HUES6 (cell line): ENCODE data around the gene HACE1.
"Not testable (repeated sequence)": the region's sequence is repeated elsewhere in the genome, so short reads cannot be mapped to it uniquely, and the experiment has no call there.

Experiments used
- H3K27ac ChIP-seq: 2 replicates; pipeline ENCODE4 v1.7.0; 2013; ENCODE audit warnings: low read depth, mild to moderate bottlenecking, low read length, inconsistent platforms
- H3K27me3 ChIP-seq: 2 replicates; pipeline ENCODE4 v1.6.1; 2013; ENCODE audit warnings: low read length; ENCODE audit not compliant: control insufficient read depth, insufficient read depth
- H3K36me3 ChIP-seq: 2 replicates; pipeline ENCODE4 v1.6.1; 2013; ENCODE audit warnings: low read length; ENCODE audit not compliant: control insufficient read depth, insufficient read depth
- H3K4me1 ChIP-seq: 2 replicates; pipeline ENCODE4 v1.6.1; 2013; ENCODE audit warnings: low read length; ENCODE audit not compliant: control insufficient read depth, insufficient read depth
- H3K4me3 ChIP-seq: 2 replicates; pipeline ENCODE4 v1.5.1; 2013; ENCODE audit warnings: low read depth, low read length
- H3K9ac ChIP-seq: one replicate; pipeline ENCODE4 v1.6.1; 2013; ENCODE audit warnings: mild to moderate bottlenecking, low read length
- H3K9me3 ChIP-seq: 2 replicates; pipeline ENCODE4 v1.6.1; 2013; ENCODE audit warnings: low read depth, low read length; ENCODE audit not compliant: control insufficient read depth, insufficient read depth

The HACE1 gene

DNA sequence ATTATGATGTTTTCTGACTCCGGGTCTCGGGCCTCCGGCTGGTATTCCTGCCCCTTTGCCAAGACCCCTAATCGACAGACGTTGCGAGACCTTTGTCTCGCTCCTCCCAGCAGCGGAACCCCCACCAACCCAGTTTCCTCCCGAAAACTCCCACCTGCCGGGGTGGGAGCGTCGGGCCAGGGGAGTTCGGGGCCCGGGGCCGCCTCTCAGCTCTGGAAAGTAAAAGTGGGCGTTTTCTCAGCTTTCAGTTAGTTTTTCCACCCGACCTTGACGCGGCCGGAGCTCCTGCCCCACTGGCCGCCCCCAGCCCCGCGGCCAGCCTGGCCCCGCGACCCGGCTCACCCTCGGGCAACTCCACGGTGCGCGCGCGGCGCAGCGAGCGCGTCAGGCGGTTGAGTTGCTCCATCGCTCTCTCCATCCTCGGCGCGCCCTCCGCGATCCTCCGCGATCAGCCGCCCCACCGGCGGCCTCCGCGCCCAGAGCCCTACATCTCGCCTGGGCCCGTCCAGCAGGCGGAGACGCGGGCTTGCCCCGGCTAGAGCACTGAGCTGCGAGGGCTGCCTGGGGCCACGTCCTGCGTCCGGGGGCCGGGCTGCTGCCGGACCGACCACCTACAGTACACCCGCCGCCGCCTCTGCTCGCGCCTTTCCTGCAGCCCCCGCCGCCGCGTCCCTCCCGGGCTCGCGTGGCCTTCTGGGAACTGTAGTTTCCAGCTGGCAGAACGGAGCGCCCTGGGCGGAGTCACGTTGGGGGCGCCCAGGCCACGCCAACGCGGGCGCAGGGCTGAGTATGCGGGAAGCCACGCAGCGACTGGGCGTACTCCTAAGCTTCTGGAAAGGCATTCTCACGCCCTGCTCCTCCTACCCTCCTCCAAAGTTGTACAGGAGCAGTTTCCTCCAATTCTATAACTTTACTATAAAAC, at the start of gene HACE1:
Gene HACE1 (minus strand): TSS at position 695 of the 922 bp plus-strand sequence. CDS start 277 bp downstream, at position 418.
- peak within 1 kb of the TSS; percentile 63 for H3K27ac ChIP-seq
- H3K27me3 ChIP-seq, result no peaks in the 10 kb centered on the region
- no peaks in the 10 kb centered on the region for H3K9me3 ChIP-seq
- H3K36me3 ChIP-seq, result no peaks in the 10 kb centered on the region
- peak within 1 kb of the TSS; percentile 83 for H3K9ac ChIP-seq
- peaks cover 9% of the 10 kb centered on the region for H3K4me1 ChIP-seq
- peak within 1 kb of the TSS; percentile 94 for H3K4me3 ChIP-seq

DNA sequence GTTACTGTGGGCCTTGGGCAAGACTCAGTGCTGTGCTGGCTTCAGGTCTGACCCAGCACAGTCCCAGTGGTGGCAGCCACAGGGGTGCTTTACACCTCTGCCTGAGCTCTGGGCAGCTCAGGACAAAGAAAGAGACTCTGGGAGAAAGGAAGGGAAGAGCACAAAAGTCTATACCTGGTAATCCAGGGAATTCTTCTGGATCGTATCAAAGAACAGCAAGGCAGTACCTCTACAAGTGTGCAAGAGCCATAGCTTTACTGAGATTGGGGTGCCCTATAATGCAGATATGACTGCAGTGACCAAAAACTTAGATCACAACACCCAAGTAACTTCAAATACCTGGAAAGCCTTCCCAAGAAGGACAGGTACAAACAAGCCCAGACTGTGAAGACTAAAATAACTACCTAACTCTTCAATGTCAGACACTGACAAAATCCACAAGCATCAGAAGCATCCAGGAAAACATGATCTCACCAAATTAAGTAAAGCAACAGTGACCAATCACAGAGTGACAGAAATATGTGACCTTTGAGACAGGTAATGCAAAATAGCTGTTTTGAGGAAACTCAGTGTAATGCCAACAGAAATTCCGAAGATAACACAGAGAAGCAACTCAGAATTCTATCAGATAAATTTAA, 49.3 kb upstream of the HACE1 start:
- Histone ChIP-seq H3K36me3 (no peaks in the 10 kb centered on the region), H3K4me3 (no peak overlapping the region), H3K9me3 (0 out of 2 replicates have a peak, but pooled peaks cover 3% of the 10 kb centered on the region), H3K4me1 (peaks cover 5% of the 10 kb centered on the region; the same call in 1 of the 2 replicates), H3K27ac (no peak overlapping the region), H3K9ac (no peak overlapping the region), H3K27me3 (no peaks in the 10 kb centered on the region)

GRCh38 chr6:104908031-104908887, 48.5 kb upstream of the HACE1 start:
- Histone ChIP-seq H3K4me1 (peaks cover 5% of the 10 kb centered on the region; the same call in 1 of the 2 replicates), H3K9me3 (0 out of 2 replicates have a peak, but pooled peaks cover 3% of the 10 kb centered on the region), H3K9ac (no peak overlapping the region), H3K27ac (no peak overlapping the region), H3K4me3 (no peak overlapping the region), H3K27me3 (no peaks in the 10 kb centered on the region), H3K36me3 (no peaks in the 10 kb centered on the region)

GRCh38 chr6:104898893-104899292, 39.2 kb upstream of the HACE1 start:
- not testable (repeated sequence) for H3K36me3 ChIP-seq, H3K27me3 ChIP-seq, H3K9me3 ChIP-seq, H3K4me3 ChIP-seq, H3K4me1 ChIP-seq, H3K27ac ChIP-seq, H3K9ac ChIP-seq

DNA sequence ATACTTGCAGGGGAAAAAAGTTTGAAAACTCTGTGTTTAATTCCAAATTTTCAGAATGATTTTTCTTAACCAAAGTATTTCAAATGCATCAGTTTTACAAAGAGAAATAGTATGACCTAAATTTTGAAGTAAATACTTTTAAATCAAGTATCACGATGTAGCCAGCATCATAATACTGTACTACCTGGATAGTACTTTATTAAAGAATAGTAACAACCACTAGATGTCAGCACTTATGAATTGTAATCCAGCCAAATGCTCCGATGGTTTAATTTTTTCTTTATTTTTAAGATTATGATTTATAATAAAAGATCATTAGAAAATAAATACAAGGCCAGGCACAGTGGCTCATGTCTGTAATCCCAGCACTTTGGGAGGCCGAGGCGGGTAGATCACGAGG, 37.2 kb upstream of the HACE1 start:
- Histone ChIP-seq H3K4me3 (no peak overlapping the region), H3K4me1 (no peaks in the 10 kb centered on the region), H3K9me3 (no peaks in the 10 kb centered on the region), H3K27me3 (no peaks in the 10 kb centered on the region), H3K9ac (no peak overlapping the region), H3K27ac (no peak overlapping the region), H3K36me3 (no peaks in the 10 kb centered on the region)

DNA sequence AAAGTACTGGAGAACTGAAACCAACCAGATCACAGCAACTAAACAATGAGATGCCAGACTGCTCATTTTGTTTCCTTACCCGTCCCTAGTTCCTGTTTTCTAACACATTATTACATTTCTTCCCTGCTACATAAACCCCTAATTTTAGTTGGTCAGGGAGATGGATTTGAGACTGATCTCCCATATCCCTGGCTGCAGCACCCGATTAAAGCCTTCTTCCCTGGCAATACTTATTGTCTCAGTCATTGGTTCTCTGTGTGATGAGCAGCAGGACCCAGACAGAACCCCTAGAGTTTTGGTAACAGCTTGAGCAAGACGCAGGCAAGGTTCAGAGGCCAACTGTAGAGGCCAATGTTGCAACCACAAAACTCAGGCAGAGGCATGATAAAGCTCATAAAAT, 28.3 kb upstream of the HACE1 start:
- Histone ChIP-seq H3K4me1 (no peaks in the 10 kb centered on the region), H3K27me3 (no peaks in the 10 kb centered on the region), H3K9ac (no peak overlapping the region)

GRCh38 chr6:104887350-104887749, 27.6 kb upstream of the HACE1 start:
- no peak overlapping the region for H3K4me3 ChIP-seq
- no peak overlapping the region for H3K9ac ChIP-seq
- no peaks in the 10 kb centered on the region for H3K36me3 ChIP-seq
- no peaks in the 10 kb centered on the region for H3K4me1 ChIP-seq
- peaks cover 13% of the 10 kb centered on the region for H3K9me3 ChIP-seq
- no peak overlapping the region for H3K27ac ChIP-seq
- H3K27me3 ChIP-seq, result no peaks in the 10 kb centered on the region

More for the DNA sequence above, 28.3 kb upstream of the HACE1 start:
- H3K4me3 ChIP-seq, result no peak overlapping the region
- peaks cover 13% of the 10 kb centered on the region for H3K9me3 ChIP-seq
- H3K36me3 ChIP-seq, result no peaks in the 10 kb centered on the region
- H3K27ac ChIP-seq, result no peak overlapping the region

DNA sequence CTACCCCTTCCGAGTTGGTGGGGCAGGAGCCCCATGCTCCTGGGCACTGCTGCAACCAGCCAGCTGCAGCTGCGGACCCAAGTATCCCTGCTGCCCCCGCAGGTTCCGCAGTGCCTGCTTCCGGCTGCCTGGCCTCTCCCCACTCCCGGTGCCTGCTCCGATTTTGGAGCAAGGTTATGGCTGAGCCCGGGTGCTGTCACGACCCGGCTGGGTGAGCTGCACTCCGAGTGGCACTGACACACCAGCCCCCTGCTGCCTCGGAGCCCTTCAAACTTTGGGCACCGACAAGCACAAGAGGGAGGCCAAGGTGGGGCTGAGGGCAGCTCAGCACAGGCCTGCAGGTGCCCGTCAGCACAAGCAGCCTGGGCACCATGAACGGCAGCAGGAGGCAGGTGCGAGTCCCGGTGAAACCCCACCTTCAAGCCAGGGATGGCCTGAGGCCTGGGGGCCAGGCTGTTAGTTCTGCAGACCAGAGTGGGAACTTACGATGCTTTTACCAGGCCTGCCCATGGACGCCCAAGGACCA, 25.9 kb upstream of the HACE1 start:
- Histone ChIP-seq H3K9ac (no peak overlapping the region), H3K4me1 (no peaks in the 10 kb centered on the region), H3K27ac (no peak overlapping the region), H3K27me3 (no peaks in the 10 kb centered on the region), H3K4me3 (no peak overlapping the region), H3K9me3 (peaks cover 13% of the 10 kb centered on the region), H3K36me3 (no peaks in the 10 kb centered on the region)

DNA sequence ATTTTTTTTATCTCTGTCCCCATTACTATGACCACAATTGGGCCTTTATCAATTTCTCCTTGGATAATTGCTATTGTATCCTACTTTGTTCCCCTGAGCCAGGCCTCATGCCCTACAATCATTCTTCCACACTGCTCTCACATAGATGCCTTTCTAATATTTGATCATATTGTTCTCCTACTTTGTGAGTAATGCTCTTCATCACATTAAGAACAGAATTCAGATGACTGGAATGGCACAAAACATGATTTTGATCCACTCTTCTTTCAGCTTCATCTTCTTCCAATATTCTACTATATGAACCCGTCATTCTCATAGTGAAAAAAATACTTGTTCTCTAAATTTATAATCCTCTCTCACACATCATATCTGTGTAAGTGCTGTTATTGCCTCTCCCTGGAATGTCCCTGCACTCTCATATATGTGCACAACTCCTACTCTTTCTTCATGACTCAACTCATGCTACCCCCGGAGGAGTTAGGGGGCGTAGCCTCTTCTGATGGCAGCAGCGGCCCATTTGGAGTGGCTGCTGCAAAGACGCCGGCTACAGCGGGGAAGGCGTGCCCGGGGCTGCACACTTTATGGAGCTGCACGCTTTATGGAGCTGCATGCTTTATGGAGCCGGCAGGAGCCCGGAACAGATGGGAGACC, 25.3 kb upstream of the HACE1 start:
- no peaks in the 10 kb centered on the region for H3K4me1 ChIP-seq
- H3K4me3 ChIP-seq, result no peak overlapping the region
- H3K27ac ChIP-seq, result no peak overlapping the region
- H3K27me3 ChIP-seq, result no peaks in the 10 kb centered on the region
- peaks cover 13% of the 10 kb centered on the region for H3K9me3 ChIP-seq
- no peak overlapping the region for H3K9ac ChIP-seq
- no peaks in the 10 kb centered on the region for H3K36me3 ChIP-seq

- Histone ChIP-seq H3K4me1 (no peaks in the 10 kb centered on the region), H3K9me3 (no peaks in the 10 kb centered on the region), H3K27ac (no peak overlapping the region), H3K36me3 (no peaks in the 10 kb centered on the region), H3K4me3 (no peak overlapping the region), H3K9ac (no peak overlapping the region), H3K27me3 (no peaks in the 10 kb centered on the region)
Measured at GRCh38 chr6:104881964-104882668, 22.4 kb upstream of the HACE1 start.
